Measurements from ENCODE around the gene SLC28A1. TPM values are rescaled to one million over a fixed set of nuclear protein-coding genes. Genes with fewer than 3 reads are reported as not detected.

Gene SLC28A1
- total RNA-seq, 1 experiment from 2014 or later, result not detected

GRCh38 chr15:84911879-84912660 lies 27.6 kb downstream of the SLC28A1 start:
- peak; percentile 84 for ATAC-seq
- in situ Hi-C loops (cut with HindIII; ENCODE audit: low pct_unique_long_range_greater_than_20kb, low sequenced_read_pairs), result no loop called here
- intact Hi-C loops (cut with micrococcal nuclease; ENCODE audit: unreplicated experiment), result no loop called here
- TF ChIP-seq CTCF (IDR thresholded peaks at IDR 0.05), result no peak
- no peak for TF ChIP-seq SIN3A (IDR thresholded peaks at IDR 0.05; ENCODE audit: borderline replicate concordance, insufficient read depth, low read depth, low read length)
- TF ChIP-seq REST (IDR thresholded peaks at IDR 0.05; ENCODE audit: insufficient read depth in 1 of 2, low read depth in 2 of 2, low read length in 1 of 2), result no peak
- TF ChIP-seq POLR2AphosphoS5 (IDR thresholded peaks at IDR 0.05; ENCODE audit: low read depth, low read length), result no peak
- no peak for TF ChIP-seq TCF7L2 (IDR thresholded peaks at IDR 0.05; ENCODE audit: low read depth, low read length)
- Histone ChIP-seq H3K27ac (ENCODE audit: low read length) (peak overlapping the region; percentile 71), H3K4me1 (ENCODE audit: control insufficient read depth, insufficient read depth, low read length) (peaks cover 33% of the 10 kb centered on the region), H3K27me3 (ENCODE audit: control insufficient read depth, insufficient read depth, low read length) (no peaks in the 10 kb centered on the region), H3K36me3 (ENCODE audit: control insufficient read depth, insufficient read depth, low read length) (no peaks in the 10 kb centered on the region), H3K4me3 (ENCODE audit: low read depth in 2 of 2, low read length in 2 of 2) (no peak overlapping the region), H3K9me3 (ENCODE audit: control insufficient read depth, insufficient read depth, low read depth, low read length) (no peaks in the 10 kb centered on the region)
- BruUV-seq (replicated peaks), result no TSS peak
- no peak for DNase-seq (ENCODE audit: low read depth, low spot score)
- ChIA-PET CTCF (no interaction called here), POLR2A (interaction anchor here (0.6 kb wide), 1 partner anchor 273 kb away, joined by 4 read pairs; no protein-coding TSS in a partner anchor)

- DNase-seq (ENCODE audit: low read depth, low spot score), result no peak
- BruUV-seq (replicated peaks), result no TSS peak
- no peak for ATAC-seq
- no peak overlapping the region for H3K4me3 ChIP-seq (ENCODE audit: low read depth in 2 of 2, low read length in 2 of 2)
- peak overlapping the region; percentile 71 for H3K27ac ChIP-seq (ENCODE audit: low read length)
- ChIA-PET POLR2A (no interaction called here), CTCF (no interaction called here)
- TF ChIP-seq POLR2AphosphoS5 (IDR thresholded peaks at IDR 0.05; ENCODE audit: low read depth, low read length), result no peak
- no peak for TF ChIP-seq REST (IDR thresholded peaks at IDR 0.05; ENCODE audit: insufficient read depth in 1 of 2, low read depth in 2 of 2, low read length in 1 of 2)
- no peak for TF ChIP-seq SIN3A (IDR thresholded peaks at IDR 0.05; ENCODE audit: borderline replicate concordance, insufficient read depth, low read depth, low read length)
- no peak for TF ChIP-seq CTCF (IDR thresholded peaks at IDR 0.05)
- TF ChIP-seq TCF7L2 (IDR thresholded peaks at IDR 0.05; ENCODE audit: low read depth, low read length), result no peak
- H3K9me3 ChIP-seq (ENCODE audit: control insufficient read depth, insufficient read depth, low read depth, low read length), result no peaks in the 10 kb centered on the region
- H3K4me1 ChIP-seq (ENCODE audit: control insufficient read depth, insufficient read depth, low read length), result peaks cover 33% of the 10 kb centered on the region
- in situ Hi-C loops (cut with HindIII; ENCODE audit: low pct_unique_long_range_greater_than_20kb, low sequenced_read_pairs), result no loop called here
- no peaks in the 10 kb centered on the region for H3K27me3 ChIP-seq (ENCODE audit: control insufficient read depth, insufficient read depth, low read length)
- no peaks in the 10 kb centered on the region for H3K36me3 ChIP-seq (ENCODE audit: control insufficient read depth, insufficient read depth, low read length)
- intact Hi-C loops (cut with micrococcal nuclease; ENCODE audit: unreplicated experiment), result no loop called here
These were observed 28.9 kb downstream of the SLC28A1 start for GRCh38 chr15:84913360-84913723.

All from Panc1 (cell line).